HepG2 (cell line): Measurements from ENCODE around the gene YPEL3. TPM values are rescaled to one million over a fixed set of nuclear protein-coding genes. Genes with fewer than 3 reads are reported as not detected.
A peak's percentile ranks its signal among the peaks of the same experiment; 100 is the strongest.

Experiments
- DNMT3B ChIP-seq: conservative IDR thresholded peaks from 2 replicates; pipeline ENCODE4 v1.6.1; 2016; ENCODE audit warnings: missing biosample characterization, control low read depth
- HOXA5 ChIP-seq: sonication (generic); formaldehyde crosslinking; IDR thresholded peaks from 2 replicates; pipeline ENCODE4 v1.4.0; 2020; ENCODE audit warnings: missing genetic modification reagents
- JDP2 ChIP-seq: sonication (generic); formaldehyde crosslinking; IDR thresholded peaks from 2 replicates; pipeline ENCODE4 v1.8.1; 2022; ENCODE audit warnings: missing genetic modification reagents, borderline replicate concordance
- MIXL1 ChIP-seq: IDR thresholded peaks from 2 replicates; pipeline ENCODE4 v1.6.1; 2016
- PAWR ChIP-seq: sonication (generic); formaldehyde crosslinking; IDR thresholded peaks from 2 replicates; pipeline ENCODE4 v1.4.0; 2020; ENCODE audit warnings: missing genetic modification reagents, mild to moderate bottlenecking, borderline replicate concordance
- REPIN1 ChIP-seq: sonication (generic); formaldehyde crosslinking; IDR thresholded peaks from 2 replicates; pipeline ENCODE4 v1.8.0; 2022; ENCODE audit warnings: missing genetic modification reagents, low read depth, mild to moderate bottlenecking, borderline replicate concordance
- SNAPC2 ChIP-seq: sonication (generic); formaldehyde crosslinking; IDR thresholded peaks from 2 replicates; pipeline ENCODE4 v1.8.1; 2022; ENCODE audit warnings: mild to moderate bottlenecking, missing genetic modification reagents
- ZFP41 ChIP-seq: sonication (generic); formaldehyde crosslinking; IDR thresholded peaks from 2 replicates; pipeline ENCODE4 v1.4.0; 2020; ENCODE audit warnings: mild to moderate bottlenecking, missing genetic modification reagents, borderline replicate concordance
- ZNF33B ChIP-seq: sonication (generic); formaldehyde crosslinking; IDR thresholded peaks from 2 replicates; pipeline ENCODE4 v1.5.1; 2020; ENCODE audit warnings: mild to moderate bottlenecking, missing genetic modification reagents
- ZNF589 ChIP-seq: sonication (generic); formaldehyde crosslinking; conservative IDR thresholded peaks from 2 replicates; pipeline ENCODE4 v1.8.0; 2022; ENCODE audit warnings: mild to moderate bottlenecking, moderate library complexity, missing genetic modification reagents
- ZSCAN20 ChIP-seq: sonication (generic); formaldehyde crosslinking; IDR thresholded peaks from 2 replicates; pipeline ENCODE4 v1.4.0; 2020; ENCODE audit warnings: missing genetic modification reagents, mild to moderate bottlenecking, borderline replicate concordance
- polyA plus RNA-seq, 8 experiments: library from polyadenylated mRNA; depleted of rRNA in 3 of 8; stranded (reverse) in 7 of 8; unstranded in 1 of 8; fragments of >200 nt; fragmentation: Illumina TruSeq in 4 of 8; extraction: Trizol in 4 of 8; gene quantifications; 2 replicates each; pipeline versions ENCODE4 v1.2.1 to v1.2.3, GENCODE V29; 2011 to 2016; ENCODE audit warnings: low read depth in 4 of 8, missing spikeins in 1 of 8, mixed read lengths in 1 of 8; ENCODE audit not compliant: insufficient read depth in 1 of 8
- total RNA-seq, 5 experiments: library from RNA; depleted of rRNA; stranded (reverse); fragments of >200 nt; fragmentation: Illumina TruSeq; extraction: Trizol; gene quantifications; 2 replicates each; pipeline ENCODE4 v1.2.3, GENCODE V29; 2016; ENCODE audit warnings: low read depth in 1 of 5
- TF ChIP-seq, protein P1 (sequence below): IDR thresholded peaks from 2 replicates; pipeline ENCODE4 v1.6.1; 2012; ENCODE audit warnings: low read length, improper control_type of control experiment
- TF ChIP-seq, protein P2 (sequence below): sonication (generic); formaldehyde crosslinking; IDR thresholded peaks from 2 replicates; pipeline ENCODE4 v1.9.0; 2021; ENCODE audit warnings: missing genetic modification reagents, mild to moderate bottlenecking, borderline replicate concordance
- TF ChIP-seq, protein P3 (sequence below): sonication (generic); formaldehyde crosslinking; IDR thresholded peaks from 2 replicates; pipeline ENCODE4 v1.5.0; 2020; ENCODE audit warnings: mild to moderate bottlenecking, missing genetic modification reagents, borderline replicate concordance
- TF ChIP-seq, protein P4 (sequence below): sonication (generic); IDR thresholded peaks from 2 replicates; pipeline ENCODE4 v1.6.1; 2016; ENCODE audit warnings: low read depth, borderline replicate concordance
- TF ChIP-seq, protein P5 (sequence below): sonication (generic); formaldehyde crosslinking; IDR thresholded peaks from 2 replicates; pipeline ENCODE4 v1.5.1; 2020; ENCODE audit warnings: missing genetic modification reagents, mild to moderate bottlenecking, borderline replicate concordance

The YPEL3 gene
- total and polyA plus RNA-seq, 2 of the 13 experiments (the other 11 are each of a cell fraction or from before 2014, with no cell fraction given) = 5.4 to 47.0 TPM

DNA sequence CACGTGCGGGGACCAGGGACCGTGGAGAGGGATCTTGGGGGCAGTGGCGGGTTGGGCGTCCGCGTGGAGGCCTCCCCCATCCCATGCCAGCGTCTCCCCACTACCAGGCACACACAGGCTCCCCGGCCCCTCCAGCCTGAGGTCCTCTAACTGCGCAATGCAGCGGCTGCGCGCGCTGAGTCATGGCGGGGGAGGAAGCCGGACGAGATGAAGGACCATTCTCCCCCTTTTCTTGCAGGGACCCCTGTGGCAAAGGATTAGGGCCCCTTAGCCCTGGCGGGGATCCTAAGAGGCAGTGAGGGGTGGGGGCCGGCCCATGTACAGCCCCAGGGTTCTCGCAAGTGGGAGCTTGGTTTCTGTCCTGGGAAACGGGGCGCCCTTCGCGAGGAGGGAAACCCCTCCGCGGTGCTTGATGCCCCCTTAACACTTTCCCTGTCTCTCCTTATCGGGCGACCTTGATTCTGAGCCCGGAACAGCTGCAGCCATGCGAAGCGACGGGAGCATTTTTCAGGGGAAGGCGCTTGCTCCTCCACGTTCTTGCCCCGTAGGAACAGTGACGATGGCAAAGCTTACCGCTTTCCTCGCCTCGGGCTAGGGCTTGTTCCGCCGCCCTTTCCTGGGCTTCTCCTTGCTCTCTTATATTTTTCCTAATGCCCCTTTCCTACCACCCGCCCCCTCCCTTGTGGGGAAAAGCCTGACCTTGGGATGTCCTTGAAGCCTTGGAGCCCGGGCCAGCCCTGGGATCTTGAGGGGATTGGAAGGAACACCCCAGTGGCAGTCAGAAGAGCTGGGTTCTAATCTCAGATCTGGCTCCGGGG is 29.9 kb downstream of the YPEL3 start (continued):
- TF ChIP-seq, protein P1, sequence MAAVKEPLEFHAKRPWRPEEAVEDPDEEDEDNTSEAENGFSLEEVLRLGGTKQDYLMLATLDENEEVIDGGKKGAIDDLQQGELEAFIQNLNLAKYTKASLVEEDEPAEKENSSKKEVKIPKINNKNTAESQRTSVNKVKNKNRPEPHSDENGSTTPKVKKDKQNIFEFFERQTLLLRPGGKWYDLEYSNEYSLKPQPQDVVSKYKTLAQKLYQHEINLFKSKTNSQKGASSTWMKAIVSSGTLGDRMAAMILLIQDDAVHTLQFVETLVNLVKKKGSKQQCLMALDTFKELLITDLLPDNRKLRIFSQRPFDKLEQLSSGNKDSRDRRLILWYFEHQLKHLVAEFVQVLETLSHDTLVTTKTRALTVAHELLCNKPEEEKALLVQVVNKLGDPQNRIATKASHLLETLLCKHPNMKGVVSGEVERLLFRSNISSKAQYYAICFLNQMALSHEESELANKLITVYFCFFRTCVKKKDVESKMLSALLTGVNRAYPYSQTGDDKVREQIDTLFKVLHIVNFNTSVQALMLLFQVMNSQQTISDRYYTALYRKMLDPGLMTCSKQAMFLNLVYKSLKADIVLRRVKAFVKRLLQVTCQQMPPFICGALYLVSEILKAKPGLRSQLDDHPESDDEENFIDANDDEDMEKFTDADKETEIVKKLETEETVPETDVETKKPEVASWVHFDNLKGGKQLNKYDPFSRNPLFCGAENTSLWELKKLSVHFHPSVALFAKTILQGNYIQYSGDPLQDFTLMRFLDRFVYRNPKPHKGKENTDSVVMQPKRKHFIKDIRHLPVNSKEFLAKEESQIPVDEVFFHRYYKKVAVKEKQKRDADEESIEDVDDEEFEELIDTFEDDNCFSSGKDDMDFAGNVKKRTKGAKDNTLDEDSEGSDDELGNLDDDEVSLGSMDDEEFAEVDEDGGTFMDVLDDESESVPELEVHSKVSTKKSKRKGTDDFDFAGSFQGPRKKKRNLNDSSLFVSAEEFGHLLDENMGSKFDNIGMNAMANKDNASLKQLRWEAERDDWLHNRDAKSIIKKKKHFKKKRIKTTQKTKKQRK = no peak
- no peak for TF ChIP-seq DNMT3B
- TF ChIP-seq ZSCAN20 (CRISPR knock-in tag) = no peak
- peak; percentile 50 for TF ChIP-seq ZNF589
- peak; percentile 31; the same call in 1 of the 2 replicates for TF ChIP-seq REPIN1 (CRISPR knock-in tag)
- TF ChIP-seq MIXL1 (CRISPR knock-in tag) = no peak; the same call in 1 of the 2 replicates
- peak; percentile 19; the same call in 1 of the 2 replicates for TF ChIP-seq ZNF33B (CRISPR knock-in tag)
- TF ChIP-seq, protein P2, sequence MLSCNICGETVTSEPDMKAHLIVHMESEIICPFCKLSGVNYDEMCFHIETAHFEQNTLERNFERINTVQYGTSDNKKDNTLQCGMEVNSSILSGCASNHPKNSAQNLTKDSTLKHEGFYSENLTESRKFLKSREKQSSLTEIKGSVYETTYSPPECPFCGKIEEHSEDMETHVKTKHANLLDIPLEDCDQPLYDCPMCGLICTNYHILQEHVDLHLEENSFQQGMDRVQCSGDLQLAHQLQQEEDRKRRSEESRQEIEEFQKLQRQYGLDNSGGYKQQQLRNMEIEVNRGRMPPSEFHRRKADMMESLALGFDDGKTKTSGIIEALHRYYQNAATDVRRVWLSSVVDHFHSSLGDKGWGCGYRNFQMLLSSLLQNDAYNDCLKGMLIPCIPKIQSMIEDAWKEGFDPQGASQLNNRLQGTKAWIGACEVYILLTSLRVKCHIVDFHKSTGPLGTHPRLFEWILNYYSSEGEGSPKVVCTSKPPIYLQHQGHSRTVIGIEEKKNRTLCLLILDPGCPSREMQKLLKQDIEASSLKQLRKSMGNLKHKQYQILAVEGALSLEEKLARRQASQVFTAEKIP (CRISPR knock-in tag) = no peak
- no peak for TF ChIP-seq HOXA5 (CRISPR knock-in tag)
- TF ChIP-seq, protein P3, sequence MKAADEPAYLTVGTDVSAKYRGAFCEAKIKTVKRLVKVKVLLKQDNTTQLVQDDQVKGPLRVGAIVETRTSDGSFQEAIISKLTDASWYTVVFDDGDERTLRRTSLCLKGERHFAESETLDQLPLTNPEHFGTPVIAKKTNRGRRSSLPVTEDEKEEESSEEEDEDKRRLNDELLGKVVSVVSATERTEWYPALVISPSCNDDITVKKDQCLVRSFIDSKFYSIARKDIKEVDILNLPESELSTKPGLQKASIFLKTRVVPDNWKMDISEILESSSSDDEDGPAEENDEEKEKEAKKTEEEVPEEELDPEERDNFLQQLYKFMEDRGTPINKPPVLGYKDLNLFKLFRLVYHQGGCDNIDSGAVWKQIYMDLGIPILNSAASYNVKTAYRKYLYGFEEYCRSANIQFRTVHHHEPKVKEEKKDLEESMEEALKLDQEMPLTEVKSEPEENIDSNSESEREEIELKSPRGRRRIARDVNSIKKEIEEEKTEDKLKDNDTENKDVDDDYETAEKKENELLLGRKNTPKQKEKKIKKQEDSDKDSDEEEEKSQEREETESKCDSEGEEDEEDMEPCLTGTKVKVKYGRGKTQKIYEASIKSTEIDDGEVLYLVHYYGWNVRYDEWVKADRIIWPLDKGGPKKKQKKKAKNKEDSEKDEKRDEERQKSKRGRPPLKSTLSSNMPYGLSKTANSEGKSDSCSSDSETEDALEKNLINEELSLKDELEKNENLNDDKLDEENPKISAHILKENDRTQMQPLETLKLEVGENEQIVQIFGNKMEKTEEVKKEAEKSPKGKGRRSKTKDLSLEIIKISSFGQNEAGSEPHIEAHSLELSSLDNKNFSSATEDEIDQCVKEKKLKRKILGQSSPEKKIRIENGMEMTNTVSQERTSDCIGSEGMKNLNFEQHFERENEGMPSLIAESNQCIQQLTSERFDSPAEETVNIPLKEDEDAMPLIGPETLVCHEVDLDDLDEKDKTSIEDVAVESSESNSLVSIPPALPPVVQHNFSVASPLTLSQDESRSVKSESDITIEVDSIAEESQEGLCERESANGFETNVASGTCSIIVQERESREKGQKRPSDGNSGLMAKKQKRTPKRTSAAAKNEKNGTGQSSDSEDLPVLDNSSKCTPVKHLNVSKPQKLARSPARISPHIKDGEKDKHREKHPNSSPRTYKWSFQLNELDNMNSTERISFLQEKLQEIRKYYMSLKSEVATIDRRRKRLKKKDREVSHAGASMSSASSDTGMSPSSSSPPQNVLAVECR (CRISPR knock-in tag) = peak; percentile 52
- TF ChIP-seq, protein P4, sequence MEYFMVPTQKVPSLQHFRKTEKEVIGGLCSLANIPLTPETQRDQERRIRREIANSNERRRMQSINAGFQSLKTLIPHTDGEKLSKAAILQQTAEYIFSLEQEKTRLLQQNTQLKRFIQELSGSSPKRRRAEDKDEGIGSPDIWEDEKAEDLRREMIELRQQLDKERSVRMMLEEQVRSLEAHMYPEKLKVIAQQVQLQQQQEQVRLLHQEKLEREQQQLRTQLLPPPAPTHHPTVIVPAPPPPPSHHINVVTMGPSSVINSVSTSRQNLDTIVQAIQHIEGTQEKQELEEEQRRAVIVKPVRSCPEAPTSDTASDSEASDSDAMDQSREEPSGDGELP = 0 out of 2 replicates have a peak, but pooled peaks have one; percentile 3
- TF ChIP-seq PAWR (CRISPR knock-in tag) = no peak
- TF ChIP-seq, protein P5, sequence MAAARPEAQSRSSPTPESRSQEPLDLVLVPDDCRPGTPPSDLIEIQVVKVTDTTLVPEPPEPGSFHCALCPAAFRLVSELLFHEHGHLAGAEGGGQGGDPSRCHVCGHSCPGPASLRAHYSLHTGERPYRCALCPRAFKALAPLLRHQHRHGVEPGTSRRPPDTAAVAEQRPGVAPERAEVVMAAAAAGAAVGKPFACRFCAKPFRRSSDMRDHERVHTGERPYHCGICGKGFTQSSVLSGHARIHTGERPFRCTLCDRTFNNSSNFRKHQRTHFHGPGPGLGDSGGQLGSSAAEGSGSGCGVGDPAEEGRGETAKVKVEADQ = peak; percentile 29; the same call in 1 of the 2 replicates
- 0 out of 2 replicates have a peak, but pooled peaks have one; percentile 44 for TF ChIP-seq ZFP41 (CRISPR knock-in tag)
- no peak for TF ChIP-seq JDP2 (CRISPR knock-in tag)
- TF ChIP-seq SNAPC2 (CRISPR knock-in tag) = peak; percentile 16
